Measurements from ENCODE around the gene C11orf68. TPM values are rescaled to one million over a fixed set of nuclear protein-coding genes. Genes with fewer than 3 reads are reported as not detected.
"Not testable (repeated sequence)": the region's sequence is repeated elsewhere in the genome, so short reads cannot be mapped to it uniquely, and the experiment has no call there.

The C11orf68 gene
- total RNA-seq, 1 donor from 2014 or later = 31.2 TPM

DNA sequence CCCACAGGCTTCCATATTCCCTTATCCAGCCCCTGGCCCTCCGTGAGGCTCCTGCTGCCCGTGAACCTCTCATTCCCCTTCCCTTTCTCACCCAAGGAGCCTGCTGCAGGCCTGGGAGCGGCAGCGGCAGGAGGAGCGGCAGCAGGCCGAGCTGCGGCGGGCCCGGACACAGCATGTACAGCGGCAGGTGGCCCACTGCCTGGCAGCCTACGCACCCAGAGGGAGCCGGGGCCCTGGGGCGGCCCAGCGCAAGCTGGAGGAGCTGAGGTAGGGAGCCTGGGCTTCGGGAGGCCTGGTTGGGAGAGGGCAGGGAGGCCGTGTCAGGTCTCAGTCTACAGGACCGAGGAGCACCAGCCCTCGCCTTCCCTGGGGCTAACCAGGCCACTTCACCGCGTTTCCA, 34.6 kb upstream of the C11orf68 start:
- H3K4me1 Mint-ChIP-seq (ENCODE audit: unreplicated experiment) = no peaks in the 10 kb centered on the region
- no peak for DNase-seq (ENCODE audit: extremely low spot score, unreplicated experiment)
- TF ChIP-seq, protein P1, sequence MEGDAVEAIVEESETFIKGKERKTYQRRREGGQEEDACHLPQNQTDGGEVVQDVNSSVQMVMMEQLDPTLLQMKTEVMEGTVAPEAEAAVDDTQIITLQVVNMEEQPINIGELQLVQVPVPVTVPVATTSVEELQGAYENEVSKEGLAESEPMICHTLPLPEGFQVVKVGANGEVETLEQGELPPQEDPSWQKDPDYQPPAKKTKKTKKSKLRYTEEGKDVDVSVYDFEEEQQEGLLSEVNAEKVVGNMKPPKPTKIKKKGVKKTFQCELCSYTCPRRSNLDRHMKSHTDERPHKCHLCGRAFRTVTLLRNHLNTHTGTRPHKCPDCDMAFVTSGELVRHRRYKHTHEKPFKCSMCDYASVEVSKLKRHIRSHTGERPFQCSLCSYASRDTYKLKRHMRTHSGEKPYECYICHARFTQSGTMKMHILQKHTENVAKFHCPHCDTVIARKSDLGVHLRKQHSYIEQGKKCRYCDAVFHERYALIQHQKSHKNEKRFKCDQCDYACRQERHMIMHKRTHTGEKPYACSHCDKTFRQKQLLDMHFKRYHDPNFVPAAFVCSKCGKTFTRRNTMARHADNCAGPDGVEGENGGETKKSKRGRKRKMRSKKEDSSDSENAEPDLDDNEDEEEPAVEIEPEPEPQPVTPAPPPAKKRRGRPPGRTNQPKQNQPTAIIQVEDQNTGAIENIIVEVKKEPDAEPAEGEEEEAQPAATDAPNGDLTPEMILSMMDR (conservative IDR thresholded peaks at IDR 0.05) = no peak
- no peak overlapping the region for H3K4me3 Mint-ChIP-seq
- no peak overlapping the region for H3K27ac Mint-ChIP-seq
- H3K27me3 Mint-ChIP-seq = peaks cover 8% of the 10 kb centered on the region
- H3K36me3 Mint-ChIP-seq = no peaks in the 10 kb centered on the region
- no peaks in the 10 kb centered on the region for H3K9me3 Mint-ChIP-seq

DNA sequence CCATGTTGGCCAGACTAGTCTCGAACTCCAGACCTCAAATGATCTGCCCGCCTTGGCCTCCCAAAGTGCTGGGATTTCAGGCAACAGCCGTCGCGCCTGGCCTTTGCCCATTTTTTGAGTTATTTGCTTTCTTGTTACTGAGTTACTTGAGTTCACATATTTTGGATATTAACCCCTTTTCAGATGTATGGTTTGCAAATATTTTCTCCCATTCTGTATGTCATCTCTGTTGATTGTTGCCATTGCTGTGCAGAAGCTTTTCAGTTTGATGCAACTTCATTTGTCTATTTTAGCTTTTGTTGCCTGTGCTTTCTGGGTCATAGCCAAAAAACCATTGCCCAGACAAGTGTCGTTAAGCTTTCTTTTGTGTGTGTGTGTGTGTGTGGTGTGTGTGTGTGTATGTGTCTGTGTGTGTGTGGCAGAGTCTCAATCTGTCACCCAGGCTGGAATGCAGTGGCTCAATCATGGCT, 33.2 kb upstream of the C11orf68 start:
- TF ChIP-seq, protein P1 (conservative IDR thresholded peaks at IDR 0.05) = no peak
- Mint-ChIP-seq H3K4me1 (ENCODE audit: unreplicated experiment) (no peaks in the 10 kb centered on the region), H3K27ac (peak overlapping the region; percentile 31), H3K9me3 (no peaks in the 10 kb centered on the region), H3K4me3 (no peak overlapping the region), H3K36me3 (no peaks in the 10 kb centered on the region), H3K27me3 (peaks cover 12% of the 10 kb centered on the region)
- DNase-seq (ENCODE audit: extremely low spot score, unreplicated experiment) = no peak

DNA sequence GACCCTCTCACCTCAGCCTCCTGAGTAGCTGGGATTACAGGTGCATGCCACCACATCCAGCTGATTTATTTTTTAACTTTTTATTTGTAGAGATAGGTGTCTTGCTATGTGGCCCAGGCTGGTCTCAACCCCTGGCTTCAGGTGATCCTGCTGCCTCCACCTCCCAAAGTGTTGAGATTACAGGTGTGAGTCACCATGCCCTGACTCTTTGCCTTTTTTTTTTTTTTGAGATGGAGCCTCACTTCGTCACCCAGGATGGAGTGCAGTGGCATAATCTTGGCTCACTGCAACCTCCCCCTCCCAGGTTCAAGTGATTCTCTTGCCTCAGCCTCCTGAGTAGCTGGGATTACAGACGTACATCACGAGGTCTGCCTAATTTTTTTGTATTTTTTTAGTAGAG, 32.8 kb upstream of the C11orf68 start:
- not testable (repeated sequence) for H3K4me1 Mint-ChIP-seq (ENCODE audit: unreplicated experiment); DNase-seq (ENCODE audit: extremely low spot score, unreplicated experiment); H3K4me3 Mint-ChIP-seq; H3K27ac Mint-ChIP-seq; H3K36me3 Mint-ChIP-seq; H3K9me3 Mint-ChIP-seq
- H3K27me3 Mint-ChIP-seq = peaks cover 12% of the 10 kb centered on the region

DNA sequence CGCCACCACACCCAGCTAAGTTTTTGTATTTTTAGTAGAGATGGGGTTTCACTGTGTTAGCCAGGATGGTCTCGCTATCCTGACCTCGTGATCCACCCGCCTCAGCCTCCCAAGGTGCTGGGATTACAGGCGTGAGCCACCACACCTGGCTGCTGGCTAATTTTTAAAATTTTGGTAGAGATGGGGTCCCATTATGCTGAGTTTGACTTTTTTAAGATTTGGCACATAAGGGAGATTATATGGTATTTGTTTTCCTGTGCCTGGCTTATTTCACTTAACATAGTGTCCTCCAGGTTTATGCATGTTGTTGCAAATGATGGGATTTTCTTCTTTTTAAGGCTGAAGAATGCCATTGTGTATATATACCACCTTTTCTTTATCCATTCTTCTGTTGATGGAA, 31.8 kb upstream of the C11orf68 start:
- DNase-seq (ENCODE audit: extremely low spot score, unreplicated experiment); H3K9me3 Mint-ChIP-seq; H3K4me1 Mint-ChIP-seq (ENCODE audit: unreplicated experiment); H3K27ac Mint-ChIP-seq; H3K36me3 Mint-ChIP-seq; H3K4me3 Mint-ChIP-seq: not testable (repeated sequence)
- peaks cover 12% of the 10 kb centered on the region for H3K27me3 Mint-ChIP-seq

DNA sequence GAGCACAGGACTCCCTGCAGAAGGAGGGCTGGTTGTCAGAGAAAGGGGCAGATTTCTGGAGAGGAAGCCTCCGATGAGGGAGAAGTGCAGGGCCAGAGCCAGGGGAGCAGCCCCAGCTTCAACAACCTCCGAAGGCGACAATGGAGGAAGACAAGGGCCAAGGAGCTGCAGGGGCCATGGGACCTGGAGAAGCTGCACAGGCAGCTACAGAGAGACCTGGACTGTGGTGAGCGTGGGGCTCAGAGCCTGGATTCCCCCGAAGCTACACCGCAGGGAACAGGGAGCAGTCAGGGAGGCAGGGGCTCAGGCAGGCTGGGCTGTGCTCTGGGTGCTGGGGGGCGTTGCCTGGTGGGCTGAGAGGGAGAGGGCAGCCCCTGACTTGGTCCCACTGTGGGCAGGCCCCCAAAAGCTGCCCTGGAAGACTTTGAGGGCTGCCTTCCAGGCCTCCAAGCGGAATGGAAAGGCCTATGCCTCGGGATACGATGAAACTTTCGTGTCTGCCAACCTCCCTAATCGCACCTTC, 28.8 kb upstream of the C11orf68 start:
- Mint-ChIP-seq H3K36me3 (no peaks in the 10 kb centered on the region), H3K9me3 (no peaks in the 10 kb centered on the region), H3K27ac (no peak overlapping the region), H3K27me3 (peaks cover 12% of the 10 kb centered on the region), H3K4me1 (ENCODE audit: unreplicated experiment) (peaks cover 3% of the 10 kb centered on the region), H3K4me3 (no peak overlapping the region)
- DNase-seq (ENCODE audit: extremely low spot score, unreplicated experiment) = no peak
- TF ChIP-seq, protein P1 (conservative IDR thresholded peaks at IDR 0.05) = no peak

DNA sequence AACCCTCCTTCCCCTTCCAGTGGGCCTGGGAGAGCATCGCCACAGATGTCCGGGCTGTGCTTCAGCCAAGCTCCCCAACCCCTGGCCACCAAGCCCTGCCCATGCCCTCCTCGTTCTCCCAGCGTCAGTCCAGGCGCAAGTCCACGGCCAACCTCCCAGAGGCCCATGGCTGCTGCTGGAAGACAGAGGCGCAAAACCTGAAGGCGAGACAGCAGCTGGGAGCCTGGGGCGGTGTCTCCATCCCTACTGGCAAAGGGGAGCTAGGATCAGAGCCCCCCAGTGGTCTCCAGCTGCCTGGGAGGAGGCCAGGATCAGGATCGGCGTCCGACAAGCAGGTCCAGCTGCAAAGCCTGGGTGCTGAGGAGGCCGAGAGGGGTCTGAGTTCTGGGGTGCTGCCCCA, 28.3 kb upstream of the C11orf68 start:
- no peak for DNase-seq (ENCODE audit: extremely low spot score, unreplicated experiment)
- no peak overlapping the region for H3K27ac Mint-ChIP-seq
- peaks cover 16% of the 10 kb centered on the region for H3K27me3 Mint-ChIP-seq
- H3K4me1 Mint-ChIP-seq (ENCODE audit: unreplicated experiment) = peaks cover 3% of the 10 kb centered on the region
- no peak overlapping the region for H3K4me3 Mint-ChIP-seq
- TF ChIP-seq, protein P1 (conservative IDR thresholded peaks at IDR 0.05) = no peak
- no peaks in the 10 kb centered on the region for H3K9me3 Mint-ChIP-seq
- no peaks in the 10 kb centered on the region for H3K36me3 Mint-ChIP-seq

DNA sequence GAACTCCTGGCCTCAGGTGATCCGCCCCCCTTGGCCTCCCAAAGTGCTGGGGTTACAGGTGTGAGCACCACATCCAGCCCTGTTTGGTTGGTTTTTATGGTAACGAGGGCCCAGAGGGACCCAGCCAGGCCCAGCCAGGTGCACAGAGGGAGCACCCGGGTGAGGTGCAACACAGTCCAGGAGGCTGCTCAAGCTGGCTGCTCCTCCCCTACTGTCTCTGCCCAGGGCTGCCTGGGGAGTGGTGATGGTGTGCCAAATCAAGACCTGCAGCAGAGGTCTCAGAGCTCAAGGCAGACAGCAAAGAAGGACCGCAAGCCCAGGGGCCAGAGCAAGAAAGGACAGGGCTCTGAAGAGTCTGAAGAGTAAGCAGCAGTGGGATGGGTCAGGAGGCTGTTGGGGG, 27.8 kb upstream of the C11orf68 start:
- Mint-ChIP-seq H3K27ac (no peak overlapping the region), H3K36me3 (no peaks in the 10 kb centered on the region), H3K27me3 (peaks cover 18% of the 10 kb centered on the region), H3K4me3 (no peak overlapping the region), H3K9me3 (no peaks in the 10 kb centered on the region), H3K4me1 (ENCODE audit: unreplicated experiment) (peaks cover 3% of the 10 kb centered on the region)
- no peak for DNase-seq (ENCODE audit: extremely low spot score, unreplicated experiment)
- TF ChIP-seq, protein P1 (conservative IDR thresholded peaks at IDR 0.05) = no peak
